SK-N-SH (cell line): ENCODE measurements around the gene ABCA8. TPM values are rescaled to one million over a fixed set of nuclear protein-coding genes. Genes with fewer than 3 reads are reported as not detected.

Experiments used
- CTCF ChIA-PET: fragments of 300-600, 350-600 bp; formaldehyde crosslinking; extraction: SDS; loops from one replicate; lab custom pipeline; 2021; lab: Yijun Ruan, JAX
- POLR2A ChIA-PET: fragments of 350-600 bp; sonication (Branson Sonifier 250); formaldehyde crosslinking; extraction: SDS; loops from one replicate; lab custom pipeline; 2020; ENCODE audit warnings: antibody characterized with exemption, inconsistent platforms; lab: Yijun Ruan, JAX
- DNase-seq: peaks from one replicate; pipeline ENCODE4 v3.0.0; 2012
- H2AFZ ChIP-seq: fragments of 200-600 bp; sonication (generic); 2 replicates; pipeline ENCODE4 v1.8.1; 2016; ENCODE audit warnings: antibody characterized with exemption, mild to moderate bottlenecking, low read depth
- H3F3A ChIP-seq: fragments of 200-600 bp; sonication (generic); replicated peaks from 2 replicates; pipeline ENCODE3; 2016; ENCODE audit warnings: antibody characterized with exemption, mild to moderate bottlenecking; ENCODE audit not compliant: insufficient read depth
- H3K27ac ChIP-seq, 2 experiments: fragments of 200-500 bp in 1 of 2; fragments of 200-600 bp in 1 of 2; sonication (Bioruptor generic) in 1 of 2; sonication (generic), shearing (Covaris generic) in 1 of 2; 2 replicates each; pipeline versions ENCODE4 v1.5.1 to v1.6.1; 2014 to 2016; ENCODE audit warnings: low read depth in 2 of 2, inconsistent platforms in 1 of 2, low read length in 1 of 2, mild to moderate bottlenecking in 1 of 2, mixed read lengths in 1 of 2
- H3K27me3 ChIP-seq: fragments of 200-600 bp; sonication (generic), shearing (Covaris generic); 2 replicates; pipeline ENCODE4 v1.6.1; 2016; ENCODE audit warnings: mixed run types; ENCODE audit not compliant: insufficient read depth
- H3K36me3 ChIP-seq, 2 experiments: fragments of 200-500 bp in 1 of 2; fragments of 200-600 bp in 1 of 2; sonication (Bioruptor generic) in 1 of 2; sonication (generic) in 1 of 2; replicated peaks in 1 of 2; 2 replicates each; pipeline versions ENCODE3 to v1.5.1; 2014 to 2016; ENCODE audit warnings: low read length in 1 of 2, mild to moderate bottlenecking in 1 of 2; ENCODE audit not compliant: insufficient read depth in 2 of 2, control insufficient read depth in 1 of 2
- H3K4me1 ChIP-seq, 2 experiments: fragments of 200-500 bp in 1 of 2; fragments of 200-600 bp in 1 of 2; sonication (Bioruptor generic) in 1 of 2; sonication (generic), shearing (Covaris generic) in 1 of 2; 2 replicates each; pipeline versions ENCODE4 v1.5.1 to v1.6.1; 2014 to 2016; ENCODE audit warnings: low read depth in 1 of 2, low read length in 1 of 2, mixed run types in 1 of 2; ENCODE audit not compliant: insufficient read depth in 2 of 2, control insufficient read depth in 1 of 2
- H3K4me2 ChIP-seq: fragments of 200-600 bp; sonication (generic), shearing (Covaris generic); 2 replicates; pipeline ENCODE4 v1.6.1; 2017; ENCODE audit warnings: mixed run types
- H3K4me3 ChIP-seq, 2 experiments: fragments of 200-500 bp in 1 of 2; fragments of 200-600 bp in 1 of 2; sonication (Bioruptor generic) in 1 of 2; sonication (generic), shearing (Covaris generic) in 1 of 2; 2 replicates each; pipeline versions ENCODE4 v1.5.1 to v1.8.1; 2014 to 2016; ENCODE audit warnings: low read depth in 2 of 2, inconsistent platforms in 1 of 2, low read length in 1 of 2, mild to moderate bottlenecking in 1 of 2, mixed read lengths in 1 of 2, moderate library complexity in 1 of 2
- H3K79me2 ChIP-seq: fragments of 200-600 bp; sonication (generic); 2 replicates; pipeline ENCODE4 v1.8.1; 2017; ENCODE audit warnings: mild to moderate bottlenecking; ENCODE audit not compliant: insufficient read depth
- H3K9ac ChIP-seq: fragments of 200-600 bp; sonication (generic); 2 replicates; pipeline ENCODE4 v1.6.1; 2017; ENCODE audit warnings: mixed run types
- H3K9me2 ChIP-seq: fragments of 200-600 bp; sonication (generic); 2 replicates; pipeline ENCODE4 v1.6.1; 2017; ENCODE audit warnings: mixed run types
- H3K9me3 ChIP-seq: fragments of 200-600 bp; sonication (generic); 2 replicates; pipeline ENCODE4 v1.6.1; 2017; ENCODE audit warnings: mixed run types, mild to moderate bottlenecking, moderate library complexity
- H4K20me1 ChIP-seq: fragments of 200-600 bp; sonication (generic); 2 replicates; pipeline ENCODE4 v1.6.1; 2017; ENCODE audit warnings: mild to moderate bottlenecking, mixed run types; ENCODE audit not compliant: insufficient read depth
- CHD2 ChIP-seq: fragments of 150-350 bp; IDR thresholded peaks from 2 replicates; pipeline ENCODE4 v1.6.1; 2018; ENCODE audit warnings: low read length; ENCODE audit not compliant: partially characterized antibody
- FOSL2 ChIP-seq: IDR thresholded peaks from 2 replicates; pipeline ENCODE4 v1.4.0; 2012; ENCODE audit warnings: low read depth, mild to moderate bottlenecking, moderate library complexity, borderline replicate concordance
- FOXJ3 ChIP-seq: sonication (generic); formaldehyde crosslinking; IDR thresholded peaks from 2 replicates; pipeline ENCODE4 v1.5.1; 2020; ENCODE audit warnings: mild to moderate bottlenecking, missing genetic modification reagents
- GABPA ChIP-seq: IDR thresholded peaks from 2 replicates; pipeline ENCODE4 v1.4.0; 2012; ENCODE audit warnings: low read depth, mild to moderate bottlenecking
- GATA2 ChIP-seq: sonication (generic); formaldehyde crosslinking; IDR thresholded peaks from 2 replicates; pipeline ENCODE4 v1.5.0; 2020; ENCODE audit warnings: mild to moderate bottlenecking, missing genetic modification reagents
- JUND ChIP-seq: IDR thresholded peaks from 2 replicates; pipeline ENCODE4 v1.4.0; 2012
- MEF2A ChIP-seq: IDR thresholded peaks from 2 replicates; pipeline ENCODE4 v1.4.0; 2012; ENCODE audit warnings: low read depth, borderline replicate concordance
- POLR2AphosphoS5 ChIP-seq: IDR thresholded peaks from 2 replicates; pipeline ENCODE4 v1.6.1; 2012; ENCODE audit warnings: low read depth, low read length
- RAD21 ChIP-seq: IDR thresholded peaks from 2 replicates; pipeline ENCODE4 v1.6.1; 2012; ENCODE audit warnings: mild to moderate bottlenecking, low read length
- RXRA ChIP-seq: IDR thresholded peaks from 2 replicates; pipeline ENCODE4 v1.4.0; 2012; ENCODE audit warnings: low read depth, mild to moderate bottlenecking, borderline replicate concordance
- SIN3A ChIP-seq: IDR thresholded peaks from 2 replicates; pipeline ENCODE4 v1.6.1; 2012; ENCODE audit warnings: low read depth, mild to moderate bottlenecking, low read length, moderate library complexity, borderline replicate concordance
- TCF12 ChIP-seq: IDR thresholded peaks from 2 replicates; pipeline ENCODE4 v1.4.0; 2012
- TEAD4 ChIP-seq: IDR thresholded peaks from 2 replicates; pipeline ENCODE4 v1.4.0; 2012; ENCODE audit warnings: mild to moderate bottlenecking, borderline replicate concordance; ENCODE audit not compliant: insufficient read depth
- WGBS: methylation state at CpG from one replicate; pipeline ENCODE4 v1.1.6; 2017; ENCODE audit warnings: low lambda C conversion rate; 5-methylcytosine and 5-hydroxymethylcytosine counted together
- polyA plus RNA-seq, 3 experiments: library from polyadenylated mRNA; depleted of rRNA; stranded (reverse); fragments of >200 nt; gene quantifications; 2 replicates each; pipeline ENCODE4 v1.2.3, GENCODE V29; 2012
- TF ChIP-seq, protein P1 (sequence below): IDR thresholded peaks from 2 replicates; pipeline ENCODE4 v1.6.1; 2012; ENCODE audit warnings: mild to moderate bottlenecking, low read depth, low read length, moderate library complexity
- TF ChIP-seq, protein P2 (sequence below): fragments of 150-350 bp; IDR thresholded peaks from 2 replicates; pipeline ENCODE4 v1.6.1; 2017; ENCODE audit warnings: antibody characterized with exemption, low read length, low read depth, borderline replicate concordance
- TF ChIP-seq, protein P3 (sequence below): IDR thresholded peaks from 2 replicates; pipeline ENCODE4 v1.4.0; 2012; ENCODE audit warnings: low read depth
- TF ChIP-seq, protein P4 (sequence below): fragments of 200-600 bp; sonication (generic); IDR thresholded peaks from 2 replicates; pipeline ENCODE4 v1.6.1; 2017; ENCODE audit warnings: antibody characterized with exemption, mild to moderate bottlenecking, moderate library complexity

The ABCA8 gene
- polyA plus RNA-seq, 1 of the 3 experiments (the other 2 are of a cell fraction) = 2.3 TPM

DNA sequence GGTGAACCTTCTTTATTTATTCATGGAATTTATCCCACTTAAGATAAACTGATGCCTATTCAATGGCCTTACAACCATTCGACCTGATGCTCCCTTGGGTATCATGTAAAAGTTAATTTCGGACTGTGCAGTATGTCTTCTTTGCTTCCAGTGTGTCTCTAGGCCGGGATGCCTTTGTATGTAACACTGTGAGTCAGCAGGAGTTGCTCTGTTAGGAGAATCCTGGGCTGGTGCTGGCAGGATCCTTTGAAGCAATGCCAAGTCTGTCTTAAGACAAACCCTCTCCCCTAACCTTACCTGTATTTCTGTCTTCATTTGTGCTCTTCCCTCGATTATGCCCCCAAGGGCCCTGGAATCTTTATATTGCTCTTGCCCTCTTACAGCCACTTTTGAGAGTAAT, 37.9 kb upstream of the ABCA8 start:
- no peaks in the 10 kb centered on the region for H4K20me1 ChIP-seq
- ChIA-PET POLR2A (no interaction called here), CTCF (no interaction called here)
- 1% methylated on average over 4 of the region's 4 CpGs for WGBS
- H3K9me3 ChIP-seq = no peaks in the 10 kb centered on the region
- no peaks in the 10 kb centered on the region for H3K4me1 ChIP-seq
- H3K9me2 ChIP-seq = no peaks in the 10 kb centered on the region
- H3K27me3 ChIP-seq = no peaks in the 10 kb centered on the region
- H3F3A ChIP-seq = no peaks in the 10 kb centered on the region
- no peaks in the 10 kb centered on the region for H3K79me2 ChIP-seq
- H3K9ac ChIP-seq = no peak overlapping the region
- no peak overlapping the region for H3K4me3 ChIP-seq
- no peaks in the 10 kb centered on the region for H3K36me3 ChIP-seq
- H3K4me2 ChIP-seq = no peak overlapping the region
- no peak overlapping the region for H2AFZ ChIP-seq
- TF ChIP-seq GABPA = no peak
- no peak for TF ChIP-seq POLR2AphosphoS5
- TF ChIP-seq FOSL2 = no peak
- TF ChIP-seq, protein P1, sequence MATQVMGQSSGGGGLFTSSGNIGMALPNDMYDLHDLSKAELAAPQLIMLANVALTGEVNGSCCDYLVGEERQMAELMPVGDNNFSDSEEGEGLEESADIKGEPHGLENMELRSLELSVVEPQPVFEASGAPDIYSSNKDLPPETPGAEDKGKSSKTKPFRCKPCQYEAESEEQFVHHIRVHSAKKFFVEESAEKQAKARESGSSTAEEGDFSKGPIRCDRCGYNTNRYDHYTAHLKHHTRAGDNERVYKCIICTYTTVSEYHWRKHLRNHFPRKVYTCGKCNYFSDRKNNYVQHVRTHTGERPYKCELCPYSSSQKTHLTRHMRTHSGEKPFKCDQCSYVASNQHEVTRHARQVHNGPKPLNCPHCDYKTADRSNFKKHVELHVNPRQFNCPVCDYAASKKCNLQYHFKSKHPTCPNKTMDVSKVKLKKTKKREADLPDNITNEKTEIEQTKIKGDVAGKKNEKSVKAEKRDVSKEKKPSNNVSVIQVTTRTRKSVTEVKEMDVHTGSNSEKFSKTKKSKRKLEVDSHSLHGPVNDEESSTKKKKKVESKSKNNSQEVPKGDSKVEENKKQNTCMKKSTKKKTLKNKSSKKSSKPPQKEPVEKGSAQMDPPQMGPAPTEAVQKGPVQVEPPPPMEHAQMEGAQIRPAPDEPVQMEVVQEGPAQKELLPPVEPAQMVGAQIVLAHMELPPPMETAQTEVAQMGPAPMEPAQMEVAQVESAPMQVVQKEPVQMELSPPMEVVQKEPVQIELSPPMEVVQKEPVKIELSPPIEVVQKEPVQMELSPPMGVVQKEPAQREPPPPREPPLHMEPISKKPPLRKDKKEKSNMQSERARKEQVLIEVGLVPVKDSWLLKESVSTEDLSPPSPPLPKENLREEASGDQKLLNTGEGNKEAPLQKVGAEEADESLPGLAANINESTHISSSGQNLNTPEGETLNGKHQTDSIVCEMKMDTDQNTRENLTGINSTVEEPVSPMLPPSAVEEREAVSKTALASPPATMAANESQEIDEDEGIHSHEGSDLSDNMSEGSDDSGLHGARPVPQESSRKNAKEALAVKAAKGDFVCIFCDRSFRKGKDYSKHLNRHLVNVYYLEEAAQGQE = no peak
- TF ChIP-seq, protein P2, sequence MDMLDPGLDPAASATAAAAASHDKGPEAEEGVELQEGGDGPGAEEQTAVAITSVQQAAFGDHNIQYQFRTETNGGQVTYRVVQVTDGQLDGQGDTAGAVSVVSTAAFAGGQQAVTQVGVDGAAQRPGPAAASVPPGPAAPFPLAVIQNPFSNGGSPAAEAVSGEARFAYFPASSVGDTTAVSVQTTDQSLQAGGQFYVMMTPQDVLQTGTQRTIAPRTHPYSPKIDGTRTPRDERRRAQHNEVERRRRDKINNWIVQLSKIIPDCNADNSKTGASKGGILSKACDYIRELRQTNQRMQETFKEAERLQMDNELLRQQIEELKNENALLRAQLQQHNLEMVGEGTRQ = no peak
- no peak for TF ChIP-seq JUND
- no peak for TF ChIP-seq TEAD4
- TF ChIP-seq CHD2 = no peak
- TF ChIP-seq, protein P3, sequence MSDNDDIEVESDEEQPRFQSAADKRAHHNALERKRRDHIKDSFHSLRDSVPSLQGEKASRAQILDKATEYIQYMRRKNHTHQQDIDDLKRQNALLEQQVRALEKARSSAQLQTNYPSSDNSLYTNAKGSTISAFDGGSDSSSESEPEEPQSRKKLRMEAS = no peak
- no peak for TF ChIP-seq MEF2A
- no peak for TF ChIP-seq TCF12
- TF ChIP-seq SIN3A = no peak
- no peak for TF ChIP-seq GATA2
- TF ChIP-seq, all 33 proteins: peak for 0
- no peak overlapping the region for H3K27ac ChIP-seq
- no peak for DNase-seq

DNA sequence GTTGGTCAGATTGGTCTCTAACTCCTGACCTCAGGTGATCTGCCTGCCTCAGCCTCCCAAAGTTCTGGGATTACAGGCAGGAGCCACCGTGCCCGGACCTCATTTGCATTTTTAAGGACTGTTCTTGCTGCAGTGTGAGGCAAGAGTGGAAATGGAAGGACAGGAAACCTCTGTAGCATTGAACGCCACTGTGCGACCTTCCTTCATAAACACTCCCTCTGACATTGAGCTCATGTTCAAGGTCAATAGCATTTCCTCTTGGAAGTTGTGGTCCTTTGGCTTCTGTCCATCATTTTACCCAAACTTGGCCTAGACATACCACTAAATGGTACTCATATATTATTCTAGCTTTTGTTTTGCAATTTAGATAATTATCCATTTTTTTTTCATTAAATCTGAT, 32.8 kb upstream of the ABCA8 start:
- Histone ChIP-seq H3K27me3 (peaks cover 12% of the 10 kb centered on the region; the same call in 1 of the 2 replicates), H3K36me3 (no peaks in the 10 kb centered on the region), H2AFZ (no peak overlapping the region), H3F3A (no peaks in the 10 kb centered on the region), H3K4me3 (no peak overlapping the region), H4K20me1 (no peaks in the 10 kb centered on the region), H3K27ac (no peak overlapping the region), H3K4me1 (no peaks in the 10 kb centered on the region), H3K9ac (no peak overlapping the region), H3K9me2 (no peaks in the 10 kb centered on the region), H3K79me2 (no peaks in the 10 kb centered on the region), H3K9me3 (no peaks in the 10 kb centered on the region), H3K4me2 (no peak overlapping the region)
- DNase-seq = no peak
- TF ChIP-seq JUND (no peak), RAD21 (no peak), GATA2 (no peak), FOXJ3 (CRISPR knock-in tag) (no peak), SIN3A (no peak), RXRA (no peak)
- TF ChIP-seq, protein P4, sequence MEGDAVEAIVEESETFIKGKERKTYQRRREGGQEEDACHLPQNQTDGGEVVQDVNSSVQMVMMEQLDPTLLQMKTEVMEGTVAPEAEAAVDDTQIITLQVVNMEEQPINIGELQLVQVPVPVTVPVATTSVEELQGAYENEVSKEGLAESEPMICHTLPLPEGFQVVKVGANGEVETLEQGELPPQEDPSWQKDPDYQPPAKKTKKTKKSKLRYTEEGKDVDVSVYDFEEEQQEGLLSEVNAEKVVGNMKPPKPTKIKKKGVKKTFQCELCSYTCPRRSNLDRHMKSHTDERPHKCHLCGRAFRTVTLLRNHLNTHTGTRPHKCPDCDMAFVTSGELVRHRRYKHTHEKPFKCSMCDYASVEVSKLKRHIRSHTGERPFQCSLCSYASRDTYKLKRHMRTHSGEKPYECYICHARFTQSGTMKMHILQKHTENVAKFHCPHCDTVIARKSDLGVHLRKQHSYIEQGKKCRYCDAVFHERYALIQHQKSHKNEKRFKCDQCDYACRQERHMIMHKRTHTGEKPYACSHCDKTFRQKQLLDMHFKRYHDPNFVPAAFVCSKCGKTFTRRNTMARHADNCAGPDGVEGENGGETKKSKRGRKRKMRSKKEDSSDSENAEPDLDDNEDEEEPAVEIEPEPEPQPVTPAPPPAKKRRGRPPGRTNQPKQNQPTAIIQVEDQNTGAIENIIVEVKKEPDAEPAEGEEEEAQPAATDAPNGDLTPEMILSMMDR = no peak
- WGBS = 31% methylated on average over 4 of the region's 4 CpGs
- ChIA-PET CTCF (interaction anchor here (0.5 to 1.5 kb wide), 2 partner anchors 17 to 37 kb away, joined by 3 to 7 read pairs; no protein-coding TSS in a partner anchor), POLR2A (no interaction called here)
